Measurements from ENCODE around the gene CDK15.

GRCh38 chr2:201872591-201872990 lies 66.3 kb downstream of the CDK15 start:
- TF ChIP-seq ATF3 (IDR thresholded peaks at IDR 0.05): no peak
- TF ChIP-seq POLR2A (IDR thresholded peaks at IDR 0.05; ENCODE audit: borderline replicate concordance, extremely low read depth, insufficient read depth, insufficient read length): no peak
- TF ChIP-seq CTCF (IDR thresholded peaks at IDR 0.05 in 2 of 3, conservative IDR thresholded peaks at IDR 0.05 in 1 of 3; ENCODE audit: borderline replicate concordance in 1 of 3, insufficient read depth in 1 of 3, low read depth in 2 of 3, low read length in 2 of 3): no peak

Measured in HCT116 (cell line).